NCI-H2227 treated with DMSO at 0.1 percent for 48 hours (cell line): ENCODE data around the gene ANKRD44.
"Not testable (repeated sequence)": the region's sequence is repeated elsewhere in the genome, so short reads cannot be mapped to it uniquely, and the experiment has no call there.

ENCODE experiments used
- DNase-seq: peaks from one replicate; lab custom pipeline; 2025; lab: John Stamatoyannopoulos, UW

Gene ANKRD44

GRCh38 chr2:197075281-197075680 is 235.3 kb downstream of the ANKRD44 start:
- DNase-seq = no peak

GRCh38 chr2:197073701-197074433 is 236.7 kb downstream of the ANKRD44 start:
- DNase-seq = no peak

- DNase-seq = no peak
These were observed 237.3 kb downstream of the ANKRD44 start for GRCh38 chr2:197073270-197073669.

GRCh38 chr2:197072533-197072932 is 238.0 kb downstream of the ANKRD44 start:
- no peak for DNase-seq

- no peak for DNase-seq
These were observed 238.7 kb downstream of the ANKRD44 start for GRCh38 chr2:197071790-197072436.

GRCh38 chr2:197071213-197071612 is 239.4 kb downstream of the ANKRD44 start:
- no peak for DNase-seq

GRCh38 chr2:197069958-197070357 is 240.6 kb downstream of the ANKRD44 start:
- DNase-seq = no peak

GRCh38 chr2:197062574-197062973 is 248.0 kb downstream of the ANKRD44 start:
- not testable (repeated sequence) for DNase-seq

GRCh38 chr2:197059477-197059876 is 251.1 kb downstream of the ANKRD44 start:
- DNase-seq = no peak

GRCh38 chr2:197058777-197059300 is 251.7 kb downstream of the ANKRD44 start:
- no peak for DNase-seq

- no peak for DNase-seq
These were observed 252.6 kb downstream of the ANKRD44 start for GRCh38 chr2:197057959-197058358.

- no peak for DNase-seq
These were observed 255.5 kb downstream of the ANKRD44 start for GRCh38 chr2:197055045-197055444.

GRCh38 chr2:197054437-197054836 is 256.1 kb downstream of the ANKRD44 start:
- no peak for DNase-seq

- DNase-seq = no peak
These were observed 258.2 kb downstream of the ANKRD44 start for GRCh38 chr2:197052356-197052755.

GRCh38 chr2:197045115-197045514 is 265.5 kb downstream of the ANKRD44 start:
- DNase-seq = no peak

GRCh38 chr2:197042739-197043196 is 267.8 kb downstream of the ANKRD44 start:
- no peak for DNase-seq

- no peak for DNase-seq
These were observed 272.6 kb downstream of the ANKRD44 start for GRCh38 chr2:197037863-197038398.

GRCh38 chr2:197035002-197035401 is 275.6 kb downstream of the ANKRD44 start:
- no peak for DNase-seq

GRCh38 chr2:197034292-197034691 is 276.3 kb downstream of the ANKRD44 start:
- no peak for DNase-seq

GRCh38 chr2:197033222-197033621 is 277.4 kb downstream of the ANKRD44 start:
- DNase-seq = no peak

- DNase-seq = no peak
These were observed 278.8 kb downstream of the ANKRD44 start for GRCh38 chr2:197031803-197032202.

GRCh38 chr2:197030090-197030489 is 280.5 kb downstream of the ANKRD44 start:
- DNase-seq = no peak

- DNase-seq = no peak
These were observed 281.9 kb downstream of the ANKRD44 start for GRCh38 chr2:197028633-197029032.
